ENCODE data around the gene EML1. TPM values are rescaled to one million over a fixed set of nuclear protein-coding genes. Genes with fewer than 3 reads are reported as not detected.

EML1 gene
- total and polyA plus RNA-seq, 10 donors = 1.8 to 15.5 (median 6.0) TPM

GRCh38 chr14:99984036-99984435 lies 190.8 kb downstream of the EML1 start:
- intact Hi-C loops (cut with DNase I; ENCODE audit: low total_unique reads) = loop anchor here (5.0 kb wide), 1 partner anchor 208 kb away; no protein-coding TSS in a partner anchor
- Histone ChIP-seq H3K4me1 (peaks cover 0 to 22% (median 10%) of the 10 kb centered on the region in 6 donors), H3K27me3 (replicated peaks in 1 of 7) (no peaks in the 10 kb centered on the region), H3K36me3 (no peaks in the 10 kb centered on the region), H3K4me3 (no peak overlapping the region), H3K27ac (no peak overlapping the region), H3K9me3 (no peaks in the 10 kb centered on the region)
- DNase-seq = no peak
- TF ChIP-seq CTCF (IDR thresholded peaks at IDR 0.05 in 8 of 11, conservative IDR thresholded peaks at IDR 0.05 in 3 of 11) (no peak), POLR2AphosphoS5 (IDR thresholded peaks at IDR 0.05) (no peak), POLR2A (IDR thresholded peaks at IDR 0.05) (no peak)
- 60 to 78% (median 67%) methylated on average over 3 of the region's 3 CpGs for whole genome bisulfite sequencing, 5 donors

GRCh38 chr14:99986396-99986795 lies 193.2 kb downstream of the EML1 start:
- TF ChIP-seq POLR2AphosphoS5 (IDR thresholded peaks at IDR 0.05) (no peak), POLR2A (IDR thresholded peaks at IDR 0.05) (no peak), CTCF (IDR thresholded peaks at IDR 0.05 in 8 of 11, conservative IDR thresholded peaks at IDR 0.05 in 3 of 11) (no peak)
- no peak for DNase-seq
- 84 to 100% (median 99%) methylated on average over 2 of the region's 2 CpGs for WGBS, 5 donors
- Histone ChIP-seq H3K36me3 (no peaks in the 10 kb centered on the region), H3K4me1 (peaks cover 0 to 22% (median 10%) of the 10 kb centered on the region in 6 donors), H3K27me3 (replicated peaks in 1 of 7) (no peaks in the 10 kb centered on the region), H3K9me3 (no peaks in the 10 kb centered on the region), H3K4me3 (no peak overlapping the region), H3K27ac (no peak overlapping the region)
- intact Hi-C loops (cut with DNase I; ENCODE audit: low total_unique reads) = no loop called here

- H3K9me3 ChIP-seq = no peaks in the 10 kb centered on the region
- H3K36me3 ChIP-seq = no peaks in the 10 kb centered on the region
- H3K27ac ChIP-seq = no peak overlapping the region
- no peak for DNase-seq
- 85 to 93% (median 87%) methylated on average over 3 of the region's 3 CpGs for WGBS, 5 donors
- H3K4me1 ChIP-seq = no peaks in the 10 kb centered on the region
- no peak overlapping the region for H3K4me3 ChIP-seq
- no peaks in the 10 kb centered on the region for H3K27me3 ChIP-seq (replicated peaks in 1 of 7)
- no peak for TF ChIP-seq POLR2AphosphoS5 (IDR thresholded peaks at IDR 0.05)
- no peak for TF ChIP-seq CTCF (IDR thresholded peaks at IDR 0.05 in 8 of 11, conservative IDR thresholded peaks at IDR 0.05 in 3 of 11)
- no peak for TF ChIP-seq POLR2A (IDR thresholded peaks at IDR 0.05)
- intact Hi-C loops (cut with DNase I; ENCODE audit: low total_unique reads) = no loop called here
Measured at GRCh38 chr14:99989032-99989431, 195.8 kb downstream of the EML1 start.

- intact Hi-C loops (cut with DNase I; ENCODE audit: low total_unique reads) = no loop called here
Measured at GRCh38 chr14:99990268-99991170, 197.3 kb downstream of the EML1 start.

More at GRCh38 chr14:99990268-99991170, 197.3 kb downstream of the EML1 start:
- TF ChIP-seq POLR2AphosphoS5 (IDR thresholded peaks at IDR 0.05) (no peak), POLR2A (IDR thresholded peaks at IDR 0.05) (no peak), CTCF (IDR thresholded peaks at IDR 0.05 in 8 of 11, conservative IDR thresholded peaks at IDR 0.05 in 3 of 11) (no peak)
- H3K4me1 ChIP-seq = peaks cover 0 to 4% (median under 1%) of the 10 kb centered on the region in 6 donors
- no peaks in the 10 kb centered on the region for H3K9me3 ChIP-seq
- no peaks in the 10 kb centered on the region for H3K27me3 ChIP-seq (replicated peaks in 1 of 7)
- DNase-seq = no peak
- 88 to 92% (median 90%) methylated on average over 7 of the region's 7 CpGs for WGBS, 5 donors
- no peak overlapping the region for H3K4me3 ChIP-seq
- no peaks in the 10 kb centered on the region for H3K36me3 ChIP-seq
- H3K27ac ChIP-seq = no peak overlapping the region

Data from spleen (tissue), 11 donors.